HG02870 (cell line): ENCODE results near the gene RGS12.
"Not testable (repeated sequence)": the region's sequence is repeated elsewhere in the genome, so short reads cannot be mapped to it uniquely, and the experiment has no call there.

Experiments used
- ATAC-seq: cut with Tn5 transposase; IDR thresholded peaks from one replicate; pipeline ENCODE4 v1.9.1; 2021; ENCODE audit warnings: mild to moderate bottlenecking, moderate library complexity; ENCODE audit not compliant: unreplicated experiment

Gene RGS12

GRCh38 chr4:3294401-3295241, 1.8 kb downstream of the RGS12 start:
- ATAC-seq, result no peak

GRCh38 chr4:3295837-3296624, 3.2 kb downstream of the RGS12 start:
- no peak for ATAC-seq

- ATAC-seq, result no peak
These were observed 3.8 kb downstream of the RGS12 start for GRCh38 chr4:3296651-3297050.

- ATAC-seq, result no peak
These were observed 4.4 kb downstream of the RGS12 start for GRCh38 chr4:3297066-3297859.

- no peak for ATAC-seq
These were observed 6.5 kb downstream of the RGS12 start for GRCh38 chr4:3299122-3299975.

- no peak for ATAC-seq
These were observed 7.3 kb downstream of the RGS12 start for GRCh38 chr4:3299976-3300671.

- ATAC-seq, result not testable (repeated sequence)
These were observed 8.1 kb downstream of the RGS12 start for GRCh38 chr4:3300882-3301281.

- no peak for ATAC-seq
These were observed 8.8 kb downstream of the RGS12 start for GRCh38 chr4:3301450-3302172.

- no peak for ATAC-seq
These were observed 9.5 kb downstream of the RGS12 start for GRCh38 chr4:3302173-3302785.

GRCh38 chr4:3302786-3303564, 10.2 kb downstream of the RGS12 start:
- ATAC-seq, result no peak

- ATAC-seq, result no peak
These were observed 10.7 kb downstream of the RGS12 start for GRCh38 chr4:3303565-3303824.

GRCh38 chr4:3303923-3304710, 11.3 kb downstream of the RGS12 start:
- ATAC-seq, result no peak

- ATAC-seq, result no peak
These were observed 12.2 kb downstream of the RGS12 start for GRCh38 chr4:3304831-3305609.

GRCh38 chr4:3305610-3306371, 13.0 kb downstream of the RGS12 start:
- no peak for ATAC-seq

- ATAC-seq, result no peak
These were observed 13.6 kb downstream of the RGS12 start for GRCh38 chr4:3306450-3306849.

GRCh38 chr4:3307060-3307459, 14.2 kb downstream of the RGS12 start:
- no peak for ATAC-seq
